Measurements from ENCODE around the gene C19orf38. TPM values are rescaled to one million over a fixed set of nuclear protein-coding genes. Genes with fewer than 3 reads are reported as not detected.

The C19orf38 gene
- total RNA-seq, 1 donor from 2014 or later, result not detected

DNA sequence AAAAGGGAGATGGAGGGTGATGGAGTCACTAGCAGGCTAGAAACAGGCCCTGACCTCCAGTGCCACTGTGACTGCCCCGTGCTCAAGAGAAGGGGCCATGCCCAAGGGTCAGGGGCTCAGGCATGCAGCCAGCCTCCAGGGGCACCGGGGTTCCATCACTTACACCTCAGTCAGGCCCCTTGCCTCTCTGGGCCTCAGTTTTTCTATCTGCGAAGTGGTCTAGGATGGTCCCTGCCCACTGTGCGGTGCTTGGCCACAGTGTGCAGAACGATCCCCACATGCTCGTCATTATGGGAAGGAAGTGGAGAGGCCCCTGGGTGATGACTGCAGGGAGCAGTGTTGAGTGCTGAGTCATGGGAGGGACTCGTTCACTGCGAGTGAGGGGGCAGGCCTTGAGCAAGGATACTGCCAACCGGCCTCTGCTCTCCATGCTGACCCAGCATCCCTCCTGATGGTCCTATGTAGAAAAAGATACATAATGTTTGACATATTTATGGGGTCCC, 35.3 kb upstream of the C19orf38 start:
- H3K9me3 Mint-ChIP-seq, result no peaks in the 10 kb centered on the region
- H3K36me3 Mint-ChIP-seq (ENCODE audit: low read depth), result peaks cover 18% of the 10 kb centered on the region
- TF ChIP-seq, protein P1, sequence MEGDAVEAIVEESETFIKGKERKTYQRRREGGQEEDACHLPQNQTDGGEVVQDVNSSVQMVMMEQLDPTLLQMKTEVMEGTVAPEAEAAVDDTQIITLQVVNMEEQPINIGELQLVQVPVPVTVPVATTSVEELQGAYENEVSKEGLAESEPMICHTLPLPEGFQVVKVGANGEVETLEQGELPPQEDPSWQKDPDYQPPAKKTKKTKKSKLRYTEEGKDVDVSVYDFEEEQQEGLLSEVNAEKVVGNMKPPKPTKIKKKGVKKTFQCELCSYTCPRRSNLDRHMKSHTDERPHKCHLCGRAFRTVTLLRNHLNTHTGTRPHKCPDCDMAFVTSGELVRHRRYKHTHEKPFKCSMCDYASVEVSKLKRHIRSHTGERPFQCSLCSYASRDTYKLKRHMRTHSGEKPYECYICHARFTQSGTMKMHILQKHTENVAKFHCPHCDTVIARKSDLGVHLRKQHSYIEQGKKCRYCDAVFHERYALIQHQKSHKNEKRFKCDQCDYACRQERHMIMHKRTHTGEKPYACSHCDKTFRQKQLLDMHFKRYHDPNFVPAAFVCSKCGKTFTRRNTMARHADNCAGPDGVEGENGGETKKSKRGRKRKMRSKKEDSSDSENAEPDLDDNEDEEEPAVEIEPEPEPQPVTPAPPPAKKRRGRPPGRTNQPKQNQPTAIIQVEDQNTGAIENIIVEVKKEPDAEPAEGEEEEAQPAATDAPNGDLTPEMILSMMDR (conservative IDR thresholded peaks at IDR 0.05), result no peak
- H3K27ac Mint-ChIP-seq (ENCODE audit: unreplicated experiment), result peak overlapping the region; percentile 43
- H3K27me3 Mint-ChIP-seq (ENCODE audit: low read depth), result no peaks in the 10 kb centered on the region
- H3K4me3 Mint-ChIP-seq, result no peak overlapping the region
- no peaks in the 10 kb centered on the region for H3K4me1 Mint-ChIP-seq
- no peak for DNase-seq (ENCODE audit: low read depth, low spot score)

DNA sequence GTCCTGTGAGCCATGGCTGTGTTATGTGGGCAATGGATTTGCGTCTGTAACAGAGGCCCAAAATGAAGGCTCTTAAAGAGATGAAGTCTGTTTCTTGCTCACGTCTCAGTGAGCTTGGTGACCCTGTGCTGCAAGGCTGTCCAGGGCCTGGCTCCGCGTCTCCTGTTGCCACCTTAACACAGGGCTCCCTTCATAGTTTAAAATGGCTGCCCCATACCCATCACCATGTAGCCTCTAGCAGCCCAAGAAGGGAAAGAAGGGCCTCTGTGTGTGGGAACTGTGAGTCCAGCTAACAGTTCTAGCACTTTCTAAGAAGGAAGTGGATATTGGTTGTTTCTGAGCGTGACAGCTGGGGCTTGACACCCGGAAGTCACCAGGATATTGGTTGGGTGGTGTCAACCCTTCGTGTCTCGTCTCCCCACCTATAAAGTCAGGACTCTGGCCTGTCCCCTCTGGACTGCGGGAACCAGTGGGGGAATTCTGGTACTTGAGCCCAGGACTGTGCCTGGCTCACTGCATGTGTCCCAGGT, 33.1 kb upstream of the C19orf38 start:
- peak overlapping the region; percentile 21 for H3K27ac Mint-ChIP-seq (ENCODE audit: unreplicated experiment)
- H3K4me3 Mint-ChIP-seq, result no peak overlapping the region
- no peaks in the 10 kb centered on the region for H3K9me3 Mint-ChIP-seq
- H3K4me1 Mint-ChIP-seq, result no peaks in the 10 kb centered on the region
- H3K27me3 Mint-ChIP-seq (ENCODE audit: low read depth), result no peaks in the 10 kb centered on the region
- H3K36me3 Mint-ChIP-seq (ENCODE audit: low read depth), result peaks cover 7% of the 10 kb centered on the region
- DNase-seq (ENCODE audit: low read depth, low spot score), result no peak
- TF ChIP-seq, protein P1 (conservative IDR thresholded peaks at IDR 0.05), result no peak

DNA sequence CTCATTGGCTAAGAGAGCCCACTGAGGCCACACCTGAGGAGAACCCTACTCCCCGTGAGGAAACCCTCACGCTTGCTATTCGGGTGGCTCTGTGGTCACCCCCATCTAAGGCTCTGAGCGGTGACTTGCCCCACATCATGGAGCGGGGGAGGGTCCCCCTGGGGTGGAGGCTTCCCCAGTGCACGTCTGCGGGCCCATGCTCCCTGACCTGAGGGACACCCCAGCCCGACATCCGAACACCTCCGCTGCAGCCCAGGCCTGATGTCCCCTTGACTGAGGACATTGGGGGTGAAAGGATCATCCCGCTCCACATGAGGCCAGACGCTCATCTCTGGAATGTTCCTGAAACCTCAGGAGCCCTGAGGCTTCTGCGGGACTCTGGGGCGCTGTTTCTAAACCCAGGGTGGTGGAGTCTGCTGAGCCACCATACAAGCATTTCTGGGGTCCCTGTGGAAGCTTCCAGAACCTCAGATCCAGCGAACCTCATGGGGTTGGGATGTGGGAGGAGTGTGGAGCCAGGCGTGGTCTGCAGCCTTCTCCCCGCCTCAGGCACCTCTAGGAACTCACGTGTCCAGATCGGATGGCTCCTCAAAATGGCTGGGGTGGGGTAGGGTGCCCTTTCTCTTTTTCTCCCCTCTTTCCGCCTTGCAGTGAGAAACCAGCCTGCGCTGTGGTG, 32.1 kb upstream of the C19orf38 start:
- Mint-ChIP-seq H3K4me3 (peak overlapping the region; percentile 12), H3K36me3 (ENCODE audit: low read depth) (peaks cover 13% of the 10 kb centered on the region), H3K27me3 (ENCODE audit: low read depth) (no peaks in the 10 kb centered on the region), H3K9me3 (no peaks in the 10 kb centered on the region), H3K4me1 (no peaks in the 10 kb centered on the region), H3K27ac (ENCODE audit: unreplicated experiment) (peak overlapping the region; percentile 83)
- DNase-seq (ENCODE audit: low read depth, low spot score), result no peak
- TF ChIP-seq, protein P1 (conservative IDR thresholded peaks at IDR 0.05), result no peak

DNA sequence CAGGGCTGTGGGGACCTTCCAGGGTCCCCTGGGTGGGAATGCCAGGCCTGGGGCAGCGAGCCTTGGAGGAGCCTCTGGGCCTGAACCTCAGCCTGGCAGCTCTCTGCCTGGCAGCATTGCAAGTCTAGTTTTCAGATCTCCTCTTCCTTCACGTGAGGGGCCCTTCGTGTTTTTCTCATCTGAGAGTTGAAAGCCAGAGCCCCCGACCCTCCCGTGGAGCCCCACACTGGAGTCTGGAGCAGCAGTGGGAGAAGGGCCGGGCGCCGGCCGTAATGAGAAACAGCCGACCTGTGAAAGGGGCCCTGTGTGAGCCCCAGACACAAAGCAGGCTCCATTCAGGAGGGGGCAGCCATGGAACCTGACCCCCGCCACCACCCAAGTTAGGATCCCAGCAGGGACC, 31.5 kb upstream of the C19orf38 start:
- H3K36me3 Mint-ChIP-seq (ENCODE audit: low read depth), result peaks cover 14% of the 10 kb centered on the region
- H3K4me3 Mint-ChIP-seq, result no peak overlapping the region
- H3K27ac Mint-ChIP-seq (ENCODE audit: unreplicated experiment), result peak overlapping the region; percentile 83
- no peaks in the 10 kb centered on the region for H3K9me3 Mint-ChIP-seq
- no peaks in the 10 kb centered on the region for H3K4me1 Mint-ChIP-seq
- H3K27me3 Mint-ChIP-seq (ENCODE audit: low read depth), result no peaks in the 10 kb centered on the region
- no peak for DNase-seq (ENCODE audit: low read depth, low spot score)
- TF ChIP-seq, protein P1 (conservative IDR thresholded peaks at IDR 0.05), result no peak

DNA sequence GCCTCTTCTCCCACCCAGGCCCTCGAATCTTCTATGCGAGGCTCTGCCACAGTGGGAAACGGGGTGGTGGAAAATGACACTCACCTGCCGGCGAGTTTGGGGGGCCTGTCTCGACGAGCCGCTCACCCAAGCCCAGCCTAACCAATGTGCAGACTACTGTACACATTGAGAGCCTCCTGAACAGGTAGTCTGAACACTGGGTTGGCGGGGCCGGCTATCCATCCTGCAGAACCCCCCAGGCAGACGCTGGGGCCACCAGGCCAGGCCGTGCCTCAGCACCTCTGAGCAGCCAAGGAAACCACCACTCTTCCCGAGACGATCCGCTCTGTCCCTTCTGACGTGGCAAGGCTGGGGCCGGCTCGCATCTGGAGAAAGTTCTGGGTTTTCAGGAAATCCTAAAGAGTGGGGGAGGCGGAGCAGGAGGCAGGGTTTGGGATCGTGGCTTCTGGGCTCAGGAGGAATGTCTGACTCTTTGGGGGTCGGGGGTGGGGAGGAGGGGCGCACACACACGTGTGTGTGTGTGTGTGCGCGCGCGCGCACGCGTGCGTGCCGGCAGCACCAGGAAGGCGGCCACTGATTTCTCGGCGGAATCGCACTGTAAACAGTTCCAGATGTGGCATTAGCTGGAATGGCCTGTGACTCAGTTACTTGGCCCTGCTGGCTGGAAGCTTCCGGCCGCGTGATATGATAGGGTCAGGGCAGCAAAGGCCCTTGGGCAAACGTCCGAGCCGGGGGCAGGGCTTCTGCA, 30.8 kb upstream of the C19orf38 start:
- H3K9me3 Mint-ChIP-seq, result no peaks in the 10 kb centered on the region
- no peaks in the 10 kb centered on the region for H3K27me3 Mint-ChIP-seq (ENCODE audit: low read depth)
- peaks cover 14% of the 10 kb centered on the region for H3K36me3 Mint-ChIP-seq (ENCODE audit: low read depth)
- TF ChIP-seq, protein P1 (conservative IDR thresholded peaks at IDR 0.05), result no peak
- DNase-seq (ENCODE audit: low read depth, low spot score), result no peak
- peak overlapping the region; percentile 47 for H3K4me3 Mint-ChIP-seq
- no peaks in the 10 kb centered on the region for H3K4me1 Mint-ChIP-seq
- peak overlapping the region; percentile 84 for H3K27ac Mint-ChIP-seq (ENCODE audit: unreplicated experiment)

All from neural crest cell (in vitro differentiated cells).